HCT116 (cell line): ENCODE measurements around the gene HTR3B. TPM values are rescaled to one million over a fixed set of nuclear protein-coding genes. Genes with fewer than 3 reads are reported as not detected.

Experiments
- ATAC-seq: fragments of 200-7000 bp; cut with Tn5 transposase; 2 replicates; pipeline ENCODE4 v1.9.1; 2020; ENCODE audit warnings: mild to moderate bottlenecking, moderate library complexity
- BruUV-seq: library from RNA; stranded (reverse); fragments of 400-500 nt; replicated peaks from 2 replicates; lab custom pipeline; 2021; lab: Mats Ljungman, UMichigan
- CTCF ChIA-PET: fragments of 300-600 bp; sonication (Branson Sonifier 250); formaldehyde crosslinking; loops from one replicate; lab custom pipeline; 2021; ENCODE audit warnings: antibody characterized with exemption; lab: Charles Lee
- POLR2A ChIA-PET: fragments of 300-600, 350-600 bp; sonication (Branson Sonifier 250); formaldehyde crosslinking; loops from one replicate; lab custom pipeline; 2021; ENCODE audit warnings: antibody characterized with exemption; lab: Charles Lee
- RAD21 ChIA-PET, 2 experiments: fragments of 300-600 bp; sonication (Branson Sonifier 250); formaldehyde crosslinking; loops; one replicate each; lab custom pipeline; 2023; ENCODE audit warnings: low total read pairs in 2 of 2; ENCODE audit not compliant: uncharacterized antibody in 2 of 2, unreplicated experiment in 2 of 2, low non-redundant PET in 1 of 2; lab: Charles Lee
- DNase-seq: peaks from one replicate; pipeline ENCODE4 v3.0.0-alpha.2; 2010; ENCODE audit warnings: low read depth, low spot score
- H2AFZ ChIP-seq: fragments of 200-600 bp; shearing (Covaris generic), sonication (generic); 2 replicates; pipeline ENCODE4 v1.6.1; 2017; ENCODE audit warnings: low read depth, mixed run types, mixed read lengths, antibody characterized with exemption, low read length; ENCODE audit not compliant: poor library complexity, severe bottlenecking
- H3K27ac ChIP-seq: 2 replicates; pipeline ENCODE4 v1.5.1; 2012; ENCODE audit warnings: low read depth, low read length
- H3K27me3 ChIP-seq: fragments of 200-600 bp; sonication (generic); 2 replicates; pipeline ENCODE4 v1.6.1; 2016; ENCODE audit warnings: mixed run types, low read length, mixed read lengths; ENCODE audit not compliant: insufficient read depth
- H3K36me3 ChIP-seq, 2 experiments: fragments of 200-500 bp in 1 of 2; fragments of 200-600 bp in 1 of 2; sonication (Bioruptor generic) in 1 of 2; sonication (generic) in 1 of 2; 2 replicates each; pipeline versions ENCODE4 v1.5.1 to v1.6.1; 2014 to 2016; ENCODE audit warnings: low read length in 2 of 2, inconsistent platforms in 1 of 2, mixed read lengths in 1 of 2, mixed run types in 1 of 2; ENCODE audit not compliant: insufficient read depth in 2 of 2, control insufficient read depth in 1 of 2
- H3K4me1 ChIP-seq, 2 experiments: fragments of 200-600 bp in 1 of 2; sonication (generic) in 1 of 2; 2 replicates each; pipeline versions ENCODE4 v1.5.1 to v1.6.1; 2012 to 2017; ENCODE audit warnings: low read length in 2 of 2, inconsistent platforms in 1 of 2, mild to moderate bottlenecking in 1 of 2, mixed read lengths in 1 of 2, mixed run types in 1 of 2, moderate library complexity in 1 of 2; ENCODE audit not compliant: insufficient read depth in 2 of 2, control insufficient read depth in 1 of 2
- H3K4me2 ChIP-seq: fragments of 200-600 bp; sonication (generic); 2 replicates; pipeline ENCODE4 v1.6.1; 2017; ENCODE audit warnings: mixed run types, low read length, mixed read lengths
- H3K4me3 ChIP-seq, 2 experiments: fragments of 200-600 bp in 1 of 2; sonication (generic) in 1 of 2; replicated peaks in 1 of 2; 2 replicates each; pipeline ENCODE4 v1.5.1; 2011 to 2016; ENCODE audit warnings: low read length in 2 of 2, control low read depth in 1 of 2, low read depth in 1 of 2, mild to moderate bottlenecking in 1 of 2, mixed read lengths in 1 of 2, mixed run types in 1 of 2
- H3K79me2 ChIP-seq: fragments of 200-600 bp; sonication (generic); 2 replicates; pipeline ENCODE4 v1.6.1; 2017; ENCODE audit warnings: mild to moderate bottlenecking, mixed run types, low read length, moderate library complexity, mixed read lengths; ENCODE audit not compliant: insufficient read depth
- H3K9ac ChIP-seq: fragments of 200-600 bp; sonication (generic); 2 replicates; pipeline ENCODE4 v1.6.1; 2016; ENCODE audit warnings: low read length, mixed read lengths
- H3K9me2 ChIP-seq: fragments of 200-600 bp; sonication (generic), shearing (Covaris generic); 2 replicates; pipeline ENCODE4 v1.6.1; 2017; ENCODE audit warnings: mixed run types, mild to moderate bottlenecking, moderate library complexity; ENCODE audit not compliant: insufficient read depth
- H3K9me3 ChIP-seq, 2 experiments: fragments of 200-500 bp in 1 of 2; fragments of 200-600 bp in 1 of 2; sonication (Bioruptor generic) in 1 of 2; sonication (generic) in 1 of 2; 2 replicates each; pipeline ENCODE4 v1.6.1; 2014 to 2017; ENCODE audit warnings: low read length in 2 of 2, mixed read lengths in 2 of 2, inconsistent platforms in 1 of 2, low read depth in 1 of 2, mild to moderate bottlenecking in 1 of 2, mixed run types in 1 of 2, moderate library complexity in 1 of 2; ENCODE audit not compliant: control insufficient read depth in 1 of 2, insufficient read depth in 1 of 2
- H4K20me1 ChIP-seq: fragments of 200-600 bp; sonication (generic), shearing (Covaris generic); 2 replicates; pipeline ENCODE4 v1.6.1; 2017; ENCODE audit warnings: mixed run types, mild to moderate bottlenecking, moderate library complexity; ENCODE audit not compliant: insufficient read depth
- ATF3 ChIP-seq: IDR thresholded peaks from 2 replicates; pipeline ENCODE4 v1.6.1; 2012
- CEBPB ChIP-seq: IDR thresholded peaks from 2 replicates; pipeline ENCODE4 v1.6.1; 2012; ENCODE audit warnings: low read depth
- ELF1 ChIP-seq: IDR thresholded peaks from 2 replicates; pipeline ENCODE4 v1.6.1; 2012; ENCODE audit warnings: low read depth, borderline replicate concordance
- EZH2phosphoT487 ChIP-seq: fragments of 200-600 bp; IDR thresholded peaks from 2 replicates; pipeline ENCODE4 v1.6.1; 2018; ENCODE audit warnings: antibody characterized with exemption, borderline replicate concordance
- POLR2AphosphoS5 ChIP-seq: IDR thresholded peaks from 2 replicates; pipeline ENCODE4 v1.6.1; 2011; ENCODE audit warnings: mild to moderate bottlenecking, low read depth, low read length, moderate library complexity
- RAD21 ChIP-seq: IDR thresholded peaks from 2 replicates; pipeline ENCODE4 v1.6.1; 2012; ENCODE audit warnings: low read depth, mild to moderate bottlenecking
- SIN3A ChIP-seq: IDR thresholded peaks from 2 replicates; pipeline ENCODE4 v1.6.1; 2012; ENCODE audit warnings: low read depth
- SP1 ChIP-seq: IDR thresholded peaks from 2 replicates; pipeline ENCODE4 v1.6.1; 2012; ENCODE audit warnings: low read depth
- TCF7L2 ChIP-seq: IDR thresholded peaks from 2 replicates; pipeline ENCODE4 v1.7.0; 2011; ENCODE audit warnings: borderline replicate concordance, inconsistent platforms; ENCODE audit not compliant: insufficient read depth, insufficient read length; ENCODE audit errors: extremely low read depth
- YY1 ChIP-seq: IDR thresholded peaks from 2 replicates; pipeline ENCODE4 v1.6.1; 2011; ENCODE audit warnings: low read length, low read depth, moderate library complexity, mild to moderate bottlenecking; ENCODE audit not compliant: insufficient replicate concordance; ENCODE audit errors: extremely low read depth
- intact Hi-C: fragments of 100-400 bp; cut with micrococcal nuclease; formaldehyde crosslinking; loops from 2 replicates; pipeline ENCODE4 v1.10.0; 2022
- total RNA-seq: library from RNA; stranded (reverse); gene quantifications from one replicate; pipeline ENCODE4 v1.2.1, GENCODE V29; 2021; ENCODE audit not compliant: unreplicated experiment
- TF ChIP-seq, protein P1 (sequence below): IDR thresholded peaks from 2 replicates; pipeline ENCODE4 v1.6.1; 2012
- TF ChIP-seq, protein P2 (sequence below), 3 experiments: fragments of 200-600 bp in 1 of 3; sonication (generic) in 1 of 3; IDR thresholded peaks in 2 of 3; conservative IDR thresholded peaks in 1 of 3; 2 replicates each; pipeline ENCODE4 v1.5.1; 2012 to 2017; ENCODE audit warnings: low read depth in 2 of 3, low read length in 2 of 3, antibody characterized with exemption in 1 of 3, borderline replicate concordance in 1 of 3, control low read depth in 1 of 3, mild to moderate bottlenecking in 1 of 3, mixed read lengths in 1 of 3, mixed run types in 1 of 3, moderate library complexity in 1 of 3; ENCODE audit not compliant: insufficient read depth in 1 of 3
- TF ChIP-seq, protein P3 (sequence below): IDR thresholded peaks from 2 replicates; pipeline ENCODE4 v1.6.1; 2011; ENCODE audit warnings: mild to moderate bottlenecking, low read length, moderate library complexity; ENCODE audit not compliant: insufficient replicate concordance; ENCODE audit errors: extremely low read depth
- TF ChIP-seq, protein P4 (sequence below): IDR thresholded peaks from 2 replicates; pipeline ENCODE4 v1.6.1; 2012; ENCODE audit warnings: low read depth

Gene HTR3B
- total RNA-seq, 1 experiment from 2014 or later, result not detected

DNA sequence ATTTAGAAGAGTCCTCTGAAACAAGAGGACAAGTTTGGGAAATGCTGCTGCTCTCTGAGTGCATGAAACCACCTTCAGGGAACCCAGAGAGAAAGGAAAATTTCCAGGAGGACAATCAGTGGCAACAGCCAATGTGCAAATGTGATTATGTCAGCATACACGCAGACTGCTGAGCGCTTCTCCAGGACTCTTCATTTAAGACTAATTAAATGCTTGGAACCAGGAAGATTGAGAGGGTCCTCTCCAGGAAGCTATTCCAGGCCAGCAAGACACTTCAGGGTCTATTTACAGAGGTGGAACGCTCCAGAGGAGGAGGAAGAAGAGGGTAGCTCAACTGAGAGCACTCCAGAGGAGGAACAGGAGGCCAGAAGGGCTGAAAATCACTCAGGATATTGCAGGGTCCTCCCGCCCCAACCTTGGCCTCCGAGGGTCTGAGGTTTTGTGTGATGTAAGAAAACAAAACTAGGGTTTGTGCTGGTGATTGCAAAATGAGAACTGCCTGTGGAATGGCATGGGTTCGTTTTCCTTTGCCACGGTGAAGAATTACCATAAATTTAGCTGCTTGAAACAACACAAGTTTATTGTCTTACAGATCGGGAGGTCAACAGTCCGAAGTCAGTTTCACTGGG lies 56.2 kb downstream of the HTR3B start:
- intact Hi-C loops, result no loop called here
- Histone ChIP-seq H3K9ac (no peak overlapping the region), H4K20me1 (no peaks in the 10 kb centered on the region), H3K4me1 (peaks cover 0 to 4% of the 10 kb centered on the region in 2 experiments; a peak in 1 of 4 replicates), H3K79me2 (no peaks in the 10 kb centered on the region), H3K9me3 (no peaks in the 10 kb centered on the region), H3K4me3 (no peak overlapping the region), H3K4me2 (no peak overlapping the region), H3K9me2 (no peaks in the 10 kb centered on the region), H3K27me3 (0 out of 2 replicates have a peak, but pooled peaks cover 7% of the 10 kb centered on the region), H2AFZ (no peak overlapping the region), H3K36me3 (no peaks in the 10 kb centered on the region), H3K27ac (no peak overlapping the region)
- ChIA-PET CTCF (no interaction called here), RAD21 (no interaction called here), POLR2A (no interaction called here)
- TF ChIP-seq CEBPB, result no peak
- no peak for TF ChIP-seq YY1
- TF ChIP-seq ATF3, result no peak
- TF ChIP-seq SP1, result no peak
- no peak for TF ChIP-seq TCF7L2
- no peak for TF ChIP-seq RAD21
- TF ChIP-seq, protein P1, sequence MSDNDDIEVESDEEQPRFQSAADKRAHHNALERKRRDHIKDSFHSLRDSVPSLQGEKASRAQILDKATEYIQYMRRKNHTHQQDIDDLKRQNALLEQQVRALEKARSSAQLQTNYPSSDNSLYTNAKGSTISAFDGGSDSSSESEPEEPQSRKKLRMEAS, result no peak
- TF ChIP-seq, protein P2, sequence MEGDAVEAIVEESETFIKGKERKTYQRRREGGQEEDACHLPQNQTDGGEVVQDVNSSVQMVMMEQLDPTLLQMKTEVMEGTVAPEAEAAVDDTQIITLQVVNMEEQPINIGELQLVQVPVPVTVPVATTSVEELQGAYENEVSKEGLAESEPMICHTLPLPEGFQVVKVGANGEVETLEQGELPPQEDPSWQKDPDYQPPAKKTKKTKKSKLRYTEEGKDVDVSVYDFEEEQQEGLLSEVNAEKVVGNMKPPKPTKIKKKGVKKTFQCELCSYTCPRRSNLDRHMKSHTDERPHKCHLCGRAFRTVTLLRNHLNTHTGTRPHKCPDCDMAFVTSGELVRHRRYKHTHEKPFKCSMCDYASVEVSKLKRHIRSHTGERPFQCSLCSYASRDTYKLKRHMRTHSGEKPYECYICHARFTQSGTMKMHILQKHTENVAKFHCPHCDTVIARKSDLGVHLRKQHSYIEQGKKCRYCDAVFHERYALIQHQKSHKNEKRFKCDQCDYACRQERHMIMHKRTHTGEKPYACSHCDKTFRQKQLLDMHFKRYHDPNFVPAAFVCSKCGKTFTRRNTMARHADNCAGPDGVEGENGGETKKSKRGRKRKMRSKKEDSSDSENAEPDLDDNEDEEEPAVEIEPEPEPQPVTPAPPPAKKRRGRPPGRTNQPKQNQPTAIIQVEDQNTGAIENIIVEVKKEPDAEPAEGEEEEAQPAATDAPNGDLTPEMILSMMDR (IDR thresholded peaks at IDR 0.05 in 2 of 3, conservative IDR thresholded peaks at IDR 0.05 in 1 of 3; ENCODE audit: borderline replicate concordance in 1 of 3, insufficient read depth in 1 of 3, low read depth in 2 of 3, low read length in 2 of 3), result no peak
- no peak for TF ChIP-seq SIN3A
- TF ChIP-seq, protein P3, sequence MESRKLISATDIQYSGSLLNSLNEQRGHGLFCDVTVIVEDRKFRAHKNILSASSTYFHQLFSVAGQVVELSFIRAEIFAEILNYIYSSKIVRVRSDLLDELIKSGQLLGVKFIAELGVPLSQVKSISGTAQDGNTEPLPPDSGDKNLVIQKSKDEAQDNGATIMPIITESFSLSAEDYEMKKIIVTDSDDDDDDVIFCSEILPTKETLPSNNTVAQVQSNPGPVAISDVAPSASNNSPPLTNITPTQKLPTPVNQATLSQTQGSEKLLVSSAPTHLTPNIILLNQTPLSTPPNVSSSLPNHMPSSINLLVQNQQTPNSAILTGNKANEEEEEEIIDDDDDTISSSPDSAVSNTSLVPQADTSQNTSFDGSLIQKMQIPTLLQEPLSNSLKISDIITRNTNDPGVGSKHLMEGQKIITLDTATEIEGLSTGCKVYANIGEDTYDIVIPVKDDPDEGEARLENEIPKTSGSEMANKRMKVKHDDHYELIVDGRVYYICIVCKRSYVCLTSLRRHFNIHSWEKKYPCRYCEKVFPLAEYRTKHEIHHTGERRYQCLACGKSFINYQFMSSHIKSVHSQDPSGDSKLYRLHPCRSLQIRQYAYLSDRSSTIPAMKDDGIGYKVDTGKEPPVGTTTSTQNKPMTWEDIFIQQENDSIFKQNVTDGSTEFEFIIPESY, result no peak
- TF ChIP-seq POLR2AphosphoS5, result no peak
- TF ChIP-seq, protein P4, sequence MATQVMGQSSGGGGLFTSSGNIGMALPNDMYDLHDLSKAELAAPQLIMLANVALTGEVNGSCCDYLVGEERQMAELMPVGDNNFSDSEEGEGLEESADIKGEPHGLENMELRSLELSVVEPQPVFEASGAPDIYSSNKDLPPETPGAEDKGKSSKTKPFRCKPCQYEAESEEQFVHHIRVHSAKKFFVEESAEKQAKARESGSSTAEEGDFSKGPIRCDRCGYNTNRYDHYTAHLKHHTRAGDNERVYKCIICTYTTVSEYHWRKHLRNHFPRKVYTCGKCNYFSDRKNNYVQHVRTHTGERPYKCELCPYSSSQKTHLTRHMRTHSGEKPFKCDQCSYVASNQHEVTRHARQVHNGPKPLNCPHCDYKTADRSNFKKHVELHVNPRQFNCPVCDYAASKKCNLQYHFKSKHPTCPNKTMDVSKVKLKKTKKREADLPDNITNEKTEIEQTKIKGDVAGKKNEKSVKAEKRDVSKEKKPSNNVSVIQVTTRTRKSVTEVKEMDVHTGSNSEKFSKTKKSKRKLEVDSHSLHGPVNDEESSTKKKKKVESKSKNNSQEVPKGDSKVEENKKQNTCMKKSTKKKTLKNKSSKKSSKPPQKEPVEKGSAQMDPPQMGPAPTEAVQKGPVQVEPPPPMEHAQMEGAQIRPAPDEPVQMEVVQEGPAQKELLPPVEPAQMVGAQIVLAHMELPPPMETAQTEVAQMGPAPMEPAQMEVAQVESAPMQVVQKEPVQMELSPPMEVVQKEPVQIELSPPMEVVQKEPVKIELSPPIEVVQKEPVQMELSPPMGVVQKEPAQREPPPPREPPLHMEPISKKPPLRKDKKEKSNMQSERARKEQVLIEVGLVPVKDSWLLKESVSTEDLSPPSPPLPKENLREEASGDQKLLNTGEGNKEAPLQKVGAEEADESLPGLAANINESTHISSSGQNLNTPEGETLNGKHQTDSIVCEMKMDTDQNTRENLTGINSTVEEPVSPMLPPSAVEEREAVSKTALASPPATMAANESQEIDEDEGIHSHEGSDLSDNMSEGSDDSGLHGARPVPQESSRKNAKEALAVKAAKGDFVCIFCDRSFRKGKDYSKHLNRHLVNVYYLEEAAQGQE, result no peak
- no peak for TF ChIP-seq EZH2phosphoT487
- no peak for TF ChIP-seq ELF1
- no TSS peak for BruUV-seq
- ATAC-seq (no peak), DNase-seq (no peak)
